WTC11 (cell line): ENCODE data around the gene ODAD3. TPM values are rescaled to one million over a fixed set of nuclear protein-coding genes. Genes with fewer than 3 reads are reported as not detected.

Experiments
- AFF4 ChIP-seq: sonication (generic); formaldehyde crosslinking; IDR thresholded peaks from 2 replicates; pipeline ENCODE4 v1.8.1; 2023; ENCODE audit warnings: mild to moderate bottlenecking, missing genetic modification reagents, borderline replicate concordance
- ATF2 ChIP-seq: sonication (generic); formaldehyde crosslinking; IDR thresholded peaks from 2 replicates; pipeline ENCODE4 v1.8.1; 2022; ENCODE audit warnings: low read depth, missing genetic modification reagents, borderline replicate concordance
- E2F4 ChIP-seq: sonication (generic); formaldehyde crosslinking; IDR thresholded peaks from 2 replicates; pipeline ENCODE4 v1.8.1; 2022; ENCODE audit warnings: low read depth, mild to moderate bottlenecking, moderate library complexity, missing genetic modification reagents, borderline replicate concordance
- E2F5 ChIP-seq: sonication (generic); formaldehyde crosslinking; IDR thresholded peaks from 2 replicates; pipeline ENCODE4 v1.8.1; 2022; ENCODE audit warnings: mild to moderate bottlenecking, moderate library complexity, missing genetic modification reagents
- ELF4 ChIP-seq: sonication (generic); formaldehyde crosslinking; IDR thresholded peaks from 2 replicates; pipeline ENCODE4 v1.8.1; 2022; ENCODE audit warnings: low read depth, mild to moderate bottlenecking, moderate library complexity, missing genetic modification reagents
- FOXJ3 ChIP-seq: sonication (generic); formaldehyde crosslinking; IDR thresholded peaks from 2 replicates; pipeline ENCODE4 v1.9.0; 2021; ENCODE audit warnings: missing genetic modification reagents, mild to moderate bottlenecking, borderline replicate concordance
- FOXP1 ChIP-seq: sonication (generic); formaldehyde crosslinking; IDR thresholded peaks from 2 replicates; pipeline ENCODE4 v1.8.0; 2022; ENCODE audit warnings: missing genetic modification reagents, mild to moderate bottlenecking, moderate library complexity, borderline replicate concordance
- GTF2I ChIP-seq: fragments of 250-450 bp; sonication (Bioruptor Pico); conservative IDR thresholded peaks from 2 replicates; pipeline ENCODE4 v1.4.0; 2021; ENCODE audit warnings: mild to moderate bottlenecking
- JAZF1 ChIP-seq: fragments of 250-450 bp; sonication (Bioruptor Pico); IDR thresholded peaks from 2 replicates; pipeline ENCODE4 v1.9.0; 2021; ENCODE audit warnings: moderate library complexity, mild to moderate bottlenecking, inconsistent platforms
- KAT7 ChIP-seq: sonication (generic); formaldehyde crosslinking; IDR thresholded peaks from 2 replicates; pipeline ENCODE4 v1.8.1; 2023; ENCODE audit warnings: missing genetic modification reagents, mild to moderate bottlenecking, borderline replicate concordance
- MLX ChIP-seq: sonication (generic); formaldehyde crosslinking; IDR thresholded peaks from 2 replicates; pipeline ENCODE4 v1.8.1; 2023; ENCODE audit warnings: mild to moderate bottlenecking, missing genetic modification reagents, moderate library complexity
- NR1H2 ChIP-seq: sonication (generic); formaldehyde crosslinking; IDR thresholded peaks from 2 replicates; pipeline ENCODE4 v1.9.0; 2021; ENCODE audit warnings: mild to moderate bottlenecking, moderate library complexity, missing genetic modification reagents
- OVOL2 ChIP-seq: fragments of 250-450 bp; sonication (Bioruptor Pico); IDR thresholded peaks from 2 replicates; pipeline ENCODE4 v1.9.0; 2021; ENCODE audit warnings: mild to moderate bottlenecking, borderline replicate concordance
- SOX15 ChIP-seq: fragments of 250-450 bp; sonication (Bioruptor Pico); IDR thresholded peaks from 2 replicates; pipeline ENCODE4 v1.9.0; 2021; ENCODE audit warnings: mild to moderate bottlenecking
- USF2 ChIP-seq: sonication (generic); formaldehyde crosslinking; IDR thresholded peaks from 2 replicates; pipeline ENCODE4 v1.8.1; 2023; ENCODE audit warnings: mild to moderate bottlenecking, missing genetic modification reagents, moderate library complexity
- ZBTB43 ChIP-seq: sonication (generic); formaldehyde crosslinking; IDR thresholded peaks from 2 replicates; pipeline ENCODE4 v1.8.1; 2023; ENCODE audit warnings: mild to moderate bottlenecking, missing genetic modification reagents
- ZNF281 ChIP-seq: sonication (generic); formaldehyde crosslinking; IDR thresholded peaks from 2 replicates; pipeline ENCODE4 v1.8.0; 2023; ENCODE audit warnings: mild to moderate bottlenecking, missing genetic modification reagents
- ZNF425 ChIP-seq: fragments of 250-450 bp; sonication (Bioruptor Pico); conservative IDR thresholded peaks from 2 replicates; pipeline ENCODE4 v1.9.0; 2021; ENCODE audit warnings: mild to moderate bottlenecking
- ZSCAN18 ChIP-seq: fragments of 250-450 bp; sonication (Bioruptor Pico); IDR thresholded peaks from 2 replicates; pipeline ENCODE4 v2.1.2; 2022; ENCODE audit warnings: mild to moderate bottlenecking, moderate library complexity
- total RNA-seq: library from RNA; stranded (reverse); gene quantifications from 3 replicates; pipeline ENCODE4 v1.2.3, GENCODE V29; 2021

Gene ODAD3
- total RNA-seq, 1 experiment from 2014 or later = 4.1 TPM

- no peak for TF ChIP-seq ZNF281 (CRISPR knock-in tag)
- TF ChIP-seq USF2 (CRISPR knock-in tag) = no peak
- no peak for TF ChIP-seq OVOL2 (CRISPR knock-in tag)
- no peak for TF ChIP-seq SOX15 (CRISPR knock-in tag)
- no peak for TF ChIP-seq AFF4 (CRISPR knock-in tag)
- TF ChIP-seq ZSCAN18 (CRISPR knock-in tag) = no peak
- TF ChIP-seq KAT7 = 0 out of 2 replicates have a peak, but pooled peaks have one; percentile 52
- no peak for TF ChIP-seq E2F4 (CRISPR knock-in tag)
- TF ChIP-seq ZNF425 (CRISPR knock-in tag) = no peak
- TF ChIP-seq ZBTB43 (CRISPR knock-in tag) = no peak
- no peak for TF ChIP-seq ELF4 (CRISPR knock-in tag)
- no peak for TF ChIP-seq JAZF1 (CRISPR knock-in tag)
- TF ChIP-seq GTF2I (CRISPR knock-in tag) = no peak
- TF ChIP-seq ATF2 (CRISPR knock-in tag) = no peak
- TF ChIP-seq FOXP1 (CRISPR knock-in tag) = peak; percentile 74; the same call in 1 of the 2 replicates
- no peak for TF ChIP-seq FOXJ3
- TF ChIP-seq E2F5 (CRISPR knock-in tag) = no peak
- no peak for TF ChIP-seq MLX (CRISPR knock-in tag)
- no peak for TF ChIP-seq NR1H2
Measured at GRCh38 chr19:11418549-11419506, 16.1 kb downstream of the ODAD3 start, which contains the start of gene RGL3 (continued).
